HepG2 (cell line): ENCODE data around the gene AP1M2. TPM values are rescaled to one million over a fixed set of nuclear protein-coding genes. Genes with fewer than 3 reads are reported as not detected.

Experiments
- ATAC-seq: fragments of 200-7000 bp; cut with Tn5 transposase; 3 replicates; pipeline ENCODE4 v1.9.1; 2020; ENCODE audit warnings: mild to moderate bottlenecking, moderate library complexity
- BruUV-seq: library from RNA; stranded (reverse); fragments of 400-500 nt; replicated peaks from 2 replicates; lab custom pipeline; 2021; lab: Mats Ljungman, UMichigan
- CTCF ChIA-PET: fragments of 300-600 bp; formaldehyde crosslinking; extraction: SDS; loops from one replicate; lab custom pipeline; 2021; ENCODE audit warnings: low total read pairs, inconsistent platforms, low intra/inter-chr PET ratio; lab: Yijun Ruan, JAX
- POLR2A ChIA-PET: fragments of 350-600 bp; sonication (Branson Sonifier 250); formaldehyde crosslinking; loops from one replicate; lab custom pipeline; 2020; ENCODE audit warnings: antibody characterized with exemption, inconsistent platforms; lab: Yijun Ruan, JAX
- DNase-seq: peaks from one replicate; pipeline ENCODE4 v3.0.0-alpha.2; 2015; ENCODE audit warnings: low spot score
- FAIRE-seq: peaks from 3 replicates; lab custom pipeline; 2011; peaks lifted over from hg19 to GRCh38; lab: Jason Lieb, UNC
- H2AFZ ChIP-seq: one replicate; pipeline ENCODE4 v1.6.1; 2011; ENCODE audit warnings: low read length, inconsistent platforms
- H3K27ac ChIP-seq: fragments of 300-600 bp; 3 replicates; pipeline ENCODE4 v1.8.0; 2011; ENCODE audit warnings: mixed run types, mild to moderate bottlenecking, mixed read lengths, low read length, inconsistent platforms; ENCODE audit not compliant: insufficient read depth; ENCODE audit errors: extremely low read length
- H3K27me3 ChIP-seq, 2 experiments: fragments of 200-600 bp in 1 of 2; 2 replicates in 1 of 2; 3 replicates in 1 of 2; pipeline versions ENCODE4 v1.6.0 to v1.8.0; 2011; ENCODE audit warnings: low read length in 2 of 2, mild to moderate bottlenecking in 2 of 2, moderate library complexity in 2 of 2, inconsistent platforms in 1 of 2; ENCODE audit not compliant: insufficient read depth in 2 of 2, control insufficient read depth in 1 of 2
- H3K36me3 ChIP-seq, 2 experiments: fragments of 200-600 bp in 1 of 2; replicated peaks in 1 of 2; 2 replicates in 1 of 2; 3 replicates in 1 of 2; pipeline versions ENCODE4 v1.5.1 to v1.8.0; 2011; ENCODE audit warnings: low read length in 2 of 2, inconsistent platforms in 1 of 2; ENCODE audit not compliant: insufficient read depth in 2 of 2, control insufficient read depth in 1 of 2
- H3K4me1 ChIP-seq: 2 replicates; pipeline ENCODE4 v1.5.1; 2012; ENCODE audit warnings: low read length, inconsistent platforms; ENCODE audit not compliant: insufficient read depth
- H3K4me2 ChIP-seq: 2 replicates; pipeline ENCODE4 v1.6.0; 2011; ENCODE audit warnings: low read depth, low read length, inconsistent platforms
- H3K4me3 ChIP-seq, 3 experiments: fragments of 200-600 bp in 1 of 3; sonication (generic), shearing (Covaris generic) in 1 of 3; replicated peaks in 1 of 3; 2 replicates each; pipeline ENCODE4 v1.5.1; 2011 to 2016; ENCODE audit warnings: low read length in 3 of 3, inconsistent platforms in 2 of 3, low read depth in 2 of 3, mild to moderate bottlenecking in 2 of 3, control low read depth in 1 of 3, mixed read lengths in 1 of 3; ENCODE audit not compliant: insufficient read depth in 1 of 3
- H3K79me2 ChIP-seq: one replicate; pipeline ENCODE4 v1.6.1; 2011; ENCODE audit warnings: low read length, inconsistent platforms; ENCODE audit not compliant: insufficient read depth
- H3K9ac ChIP-seq: 2 replicates; pipeline ENCODE4 v1.6.0; 2011; ENCODE audit warnings: mild to moderate bottlenecking, low read depth, low read length, inconsistent platforms; ENCODE audit not compliant: insufficient read depth
- H3K9me3 ChIP-seq: 2 replicates; pipeline ENCODE4 v1.5.1; 2012; ENCODE audit warnings: mild to moderate bottlenecking, low read length
- H4K20me1 ChIP-seq: 2 replicates; pipeline ENCODE4 v1.6.0; 2011; ENCODE audit warnings: inconsistent platforms, mild to moderate bottlenecking, low read length, moderate library complexity; ENCODE audit not compliant: insufficient read depth
- AHR ChIP-seq: IDR thresholded peaks from 2 replicates; pipeline ENCODE4 v1.6.1; 2018; ENCODE audit warnings: missing genetic modification reagents, missing compliant biosample characterization
- FOXA1 ChIP-seq, 2 experiments: fragments of 450-650 bp in 1 of 2; sonication (generic) in 1 of 2; formaldehyde crosslinking in 1 of 2; IDR thresholded peaks; 2 replicates each; pipeline versions ENCODE4 v1.4.0 to v1.6.1; 2016 to 2020; ENCODE audit warnings: missing genetic modification reagents in 1 of 2
- HES4 ChIP-seq: sonication (generic); formaldehyde crosslinking; IDR thresholded peaks from 2 replicates; pipeline ENCODE4 v1.9.0; 2021; ENCODE audit warnings: mild to moderate bottlenecking, missing genetic modification reagents, borderline replicate concordance
- HNF4G ChIP-seq, 2 experiments: sonication (generic) in 1 of 2; formaldehyde crosslinking in 1 of 2; IDR thresholded peaks; 2 replicates each; pipeline versions ENCODE4 v1.4.0 to v1.6.1; 2011 to 2020; ENCODE audit warnings: borderline replicate concordance in 2 of 2, low read depth in 2 of 2, mild to moderate bottlenecking in 2 of 2, low read length in 1 of 2, missing genetic modification reagents in 1 of 2, moderate library complexity in 1 of 2
- JUN ChIP-seq: sonication (generic); formaldehyde crosslinking; IDR thresholded peaks from 2 replicates; pipeline ENCODE4 v1.4.0; 2020; ENCODE audit warnings: mild to moderate bottlenecking, missing genetic modification reagents
- ZKSCAN8 ChIP-seq: IDR thresholded peaks from 2 replicates; pipeline ENCODE4 v1.6.1; 2016; ENCODE audit warnings: borderline replicate concordance, missing genetic modification reagents, missing compliant biosample characterization
- ZNF781 ChIP-seq: sonication (generic); formaldehyde crosslinking; IDR thresholded peaks from 2 replicates; pipeline ENCODE4 v1.5.1; 2020; ENCODE audit warnings: borderline replicate concordance, mild to moderate bottlenecking, missing genetic modification reagents; ENCODE audit errors: not compliant biosample characterization
- WGBS: methylation state at CpG from one replicate; pipeline ENCODE4 v1.1.6; 2017; ENCODE audit warnings: low lambda C conversion rate; 5-methylcytosine and 5-hydroxymethylcytosine counted together
- in situ Hi-C: cut with HindIII; loops from 2 replicates; pipeline ENCODE4 v1.10.0; 2017; ENCODE audit warnings: low pct_unique_long_range_greater_than_20kb; ENCODE audit not compliant: extremely low pct_ligation_motif_present
- intact Hi-C: fragments of 100-400 bp; cut with micrococcal nuclease; formaldehyde crosslinking; loops from one replicate; pipeline ENCODE4 v1.10.0; 2022; ENCODE audit not compliant: unreplicated experiment
- polyA plus RNA-seq, 8 experiments: library from polyadenylated mRNA; depleted of rRNA in 3 of 8; stranded (reverse) in 7 of 8; unstranded in 1 of 8; fragments of >200 nt; fragmentation: Illumina TruSeq in 4 of 8; extraction: Trizol in 4 of 8; gene quantifications; 2 replicates each; pipeline versions ENCODE4 v1.2.1 to v1.2.3, GENCODE V29; 2011 to 2016; ENCODE audit warnings: low read depth in 4 of 8, missing spikeins in 1 of 8, mixed read lengths in 1 of 8; ENCODE audit not compliant: insufficient read depth in 1 of 8
- total RNA-seq, 5 experiments: library from RNA; depleted of rRNA; stranded (reverse); fragments of >200 nt; fragmentation: Illumina TruSeq; extraction: Trizol; gene quantifications; 2 replicates each; pipeline ENCODE4 v1.2.3, GENCODE V29; 2016; ENCODE audit warnings: low read depth in 1 of 5
- TF ChIP-seq, protein P1 (sequence below): IDR thresholded peaks from 2 replicates; pipeline ENCODE4 v1.6.1; 2016; ENCODE audit warnings: mild to moderate bottlenecking
- TF ChIP-seq, protein P2 (sequence below): sonication (generic); formaldehyde crosslinking; IDR thresholded peaks from 2 replicates; pipeline ENCODE4 v1.5.0; 2020; ENCODE audit warnings: missing genetic modification reagents

AP1M2 gene
- total and polyA plus RNA-seq, 2 of the 13 experiments (the other 11 are each of a cell fraction or from before 2014, with no cell fraction given): 6.3 to 76.8 TPM

DNA sequence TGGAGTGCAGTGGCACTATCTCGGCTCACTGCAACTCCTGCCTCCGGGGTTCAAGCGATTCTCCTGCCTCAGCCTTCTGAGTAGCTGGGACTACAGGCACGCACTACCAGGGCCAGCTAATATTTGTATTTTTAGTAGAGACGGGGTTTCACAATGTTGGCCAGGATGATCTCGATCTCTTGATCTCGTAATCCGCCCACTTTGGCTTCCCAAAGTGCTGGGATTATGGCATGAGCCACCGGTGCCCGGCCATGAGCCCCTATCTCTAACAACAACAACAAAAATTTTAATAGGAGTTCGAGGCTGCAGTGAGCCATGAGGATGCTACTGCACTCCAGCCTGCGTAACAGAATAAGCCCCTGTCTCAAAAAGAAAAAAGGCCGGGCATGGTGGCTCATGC is 5.0 kb downstream of the AP1M2 start:
- no peak overlapping the region for H3K4me3 ChIP-seq
- in situ Hi-C loops (loop anchor here (5.0 kb wide), 1 partner anchor 60 kb away; no protein-coding TSS in a partner anchor), intact Hi-C loops (no loop called here)
- H2AFZ ChIP-seq: no peak overlapping the region
- H3K9me3 ChIP-seq: no peaks in the 10 kb centered on the region
- no peaks in the 10 kb centered on the region for H3K79me2 ChIP-seq
- H3K36me3 ChIP-seq: no peaks in the 10 kb centered on the region
- H3K4me2 ChIP-seq: no peak overlapping the region
- H3K27me3 ChIP-seq: peaks cover 3 to 18% of the 10 kb centered on the region in 2 experiments; a peak in 3 of 5 replicates
- no peaks in the 10 kb centered on the region for H4K20me1 ChIP-seq
- H3K27ac ChIP-seq: no peak overlapping the region
- ChIA-PET POLR2A (interaction anchor here (1.3 to 3.2 kb wide), 5 partner anchors 63 to 118 kb away, joined by 3 to 20 read pairs (median 6); no protein-coding TSS in a partner anchor), CTCF (interaction anchor here (2.0 to 4.5 kb wide), 2 partner anchors 62 to 118 kb away, joined by 13 to 69 read pairs; no protein-coding TSS in a partner anchor)
- ATAC-seq (no peak), DNase-seq (no peak), FAIRE-seq (no peak)
- TF ChIP-seq ZKSCAN8 (CRISPR knock-in tag): no peak
- no peak for TF ChIP-seq AHR (CRISPR knock-in tag)
- TF ChIP-seq JUN (CRISPR knock-in tag): no peak
- TF ChIP-seq HES4 (CRISPR knock-in tag): no peak
- TF ChIP-seq, protein P1, sequence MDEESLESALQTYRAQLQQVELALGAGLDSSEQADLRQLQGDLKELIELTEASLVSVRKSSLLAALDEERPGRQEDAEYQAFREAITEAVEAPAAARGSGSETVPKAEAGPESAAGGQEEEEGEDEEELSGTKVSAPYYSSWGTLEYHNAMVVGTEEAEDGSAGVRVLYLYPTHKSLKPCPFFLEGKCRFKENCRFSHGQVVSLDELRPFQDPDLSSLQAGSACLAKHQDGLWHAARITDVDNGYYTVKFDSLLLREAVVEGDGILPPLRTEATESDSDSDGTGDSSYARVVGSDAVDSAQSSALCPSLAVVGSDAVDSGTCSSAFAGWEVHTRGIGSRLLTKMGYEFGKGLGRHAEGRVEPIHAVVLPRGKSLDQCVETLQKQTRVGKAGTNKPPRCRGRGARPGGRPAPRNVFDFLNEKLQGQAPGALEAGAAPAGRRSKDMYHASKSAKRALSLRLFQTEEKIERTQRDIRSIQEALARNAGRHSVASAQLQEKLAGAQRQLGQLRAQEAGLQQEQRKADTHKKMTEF (CRISPR knock-in tag): no peak
- TF ChIP-seq, protein P2, sequence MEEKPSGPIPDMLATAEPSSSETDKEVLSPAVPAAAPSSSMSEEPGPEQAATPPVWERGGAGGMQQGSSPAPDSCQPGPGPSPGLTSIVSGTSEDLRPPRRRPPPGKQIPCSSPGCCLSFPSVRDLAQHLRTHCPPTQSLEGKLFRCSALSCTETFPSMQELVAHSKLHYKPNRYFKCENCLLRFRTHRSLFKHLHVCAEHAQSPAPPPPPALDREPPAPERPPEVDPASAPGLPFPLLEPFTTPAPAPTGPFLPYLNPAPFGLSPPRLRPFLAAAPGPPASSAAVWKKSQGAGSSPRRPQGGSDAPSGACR (CRISPR knock-in tag): no peak
- TF ChIP-seq ZNF781 (CRISPR knock-in tag): no peak
- no peak for TF ChIP-seq FOXA1 (IDR thresholded peaks at IDR 0.05)
- no peak for TF ChIP-seq FOXA1 (CRISPR knock-in tag; IDR thresholded peaks at IDR 0.05)
- TF ChIP-seq HNF4G (IDR thresholded peaks at IDR 0.05; ENCODE audit: borderline replicate concordance, low read depth, low read length): no peak
- TF ChIP-seq HNF4G (CRISPR knock-in tag; IDR thresholded peaks at IDR 0.05; ENCODE audit: borderline replicate concordance, low read depth): no peak
- no TSS peak for BruUV-seq
- peaks cover 30% of the 10 kb centered on the region for H3K4me1 ChIP-seq
- 47% methylated on average over 13 of the region's 13 CpGs for WGBS
- no peak overlapping the region for H3K9ac ChIP-seq
